Smooth muscle cell (in vitro differentiated cells): ENCODE data around the gene ZFX. TPM values are rescaled to one million over a fixed set of nuclear protein-coding genes. Genes with fewer than 3 reads are reported as not detected.

Source experiments
- DNase-seq: peaks from one replicate; lab custom pipeline; 2025; ENCODE audit not compliant: unreplicated experiment; lab: John Stamatoyannopoulos, UW
- H2AFZ ChIP-seq: fragments of 200-600 bp; sonication (generic); 2 replicates; pipeline ENCODE4 v1.6.0; 2016; ENCODE audit warnings: antibody characterized with exemption, low read depth, mild to moderate bottlenecking
- H3F3A ChIP-seq: fragments of 200-600 bp; sonication (generic); 2 replicates; pipeline ENCODE4 v1.6.0; 2017; ENCODE audit warnings: antibody characterized with exemption, low read depth
- H3K27ac ChIP-seq: fragments of 200-600 bp; sonication (generic); 2 replicates; pipeline ENCODE4 v1.5.1; 2016; ENCODE audit warnings: low read depth, mild to moderate bottlenecking
- H3K27me3 ChIP-seq: fragments of 200-600 bp; sonication (generic); 2 replicates; pipeline ENCODE4 v1.6.1; 2016; ENCODE audit warnings: low read depth, mild to moderate bottlenecking
- H3K36me3 ChIP-seq: fragments of 200-600 bp; sonication (generic); 2 replicates; pipeline ENCODE4 v1.5.1; 2016; ENCODE audit warnings: low read depth
- H3K4me1 ChIP-seq: fragments of 200-600 bp; sonication (generic); 2 replicates; pipeline ENCODE4 v1.5.1; 2016; ENCODE audit warnings: low read depth
- H3K4me2 ChIP-seq: fragments of 200-600 bp; sonication (generic); 2 replicates; pipeline ENCODE4 v1.6.0; 2016; ENCODE audit warnings: mild to moderate bottlenecking
- H3K4me3 ChIP-seq: fragments of 200-600 bp; sonication (generic); 2 replicates; pipeline ENCODE4 v1.5.1; 2016; ENCODE audit warnings: mild to moderate bottlenecking
- H3K79me2 ChIP-seq: fragments of 200-600 bp; sonication (generic); 2 replicates; pipeline ENCODE4 v1.6.0; 2016; ENCODE audit warnings: low read depth, mild to moderate bottlenecking
- H3K9ac ChIP-seq: fragments of 200-600 bp; sonication (generic); 2 replicates; pipeline ENCODE4 v1.6.0; 2016; ENCODE audit warnings: low read depth
- H3K9me3 ChIP-seq: fragments of 200-600 bp; sonication (generic); replicated peaks from 2 replicates; pipeline ENCODE4 v1.5.1; 2016; ENCODE audit warnings: low read depth
- H4K20me1 ChIP-seq: fragments of 200-600 bp; sonication (generic); 2 replicates; pipeline ENCODE4 v1.6.0; 2016; ENCODE audit warnings: low read depth
- whole genome bisulfite sequencing: methylation state at CpG from one replicate; pipeline ENCODE4 v1.1.7; 2016; ENCODE audit warnings: low lambda C conversion rate; 5-methylcytosine and 5-hydroxymethylcytosine counted together
- polyA plus RNA-seq: library from polyadenylated mRNA; unstranded; fragments of >200 nt; fragmentation: Nextera tagmentation; extraction: Ambion mirVana; gene quantifications from 2 replicates; pipeline ENCODE4 v1.2.1, GENCODE V29; 2016
- total RNA-seq: library from RNA; depleted of rRNA; stranded (reverse); fragments of >200 nt; gene quantifications from 2 replicates; pipeline ENCODE4 v1.2.3, GENCODE V29; 2014
- TF ChIP-seq, protein P1 (sequence below): fragments of 200-600 bp; sonication (generic); IDR thresholded peaks from 2 replicates; pipeline ENCODE4 v1.5.1; 2017; ENCODE audit warnings: borderline replicate concordance, mild to moderate bottlenecking, antibody characterized with exemption; ENCODE audit not compliant: insufficient read depth, poor library complexity, severe bottlenecking

ZFX gene
- total and polyA plus RNA-seq, 2 experiments from 2014 or later = 17.1 to 52.9 TPM

DNA sequence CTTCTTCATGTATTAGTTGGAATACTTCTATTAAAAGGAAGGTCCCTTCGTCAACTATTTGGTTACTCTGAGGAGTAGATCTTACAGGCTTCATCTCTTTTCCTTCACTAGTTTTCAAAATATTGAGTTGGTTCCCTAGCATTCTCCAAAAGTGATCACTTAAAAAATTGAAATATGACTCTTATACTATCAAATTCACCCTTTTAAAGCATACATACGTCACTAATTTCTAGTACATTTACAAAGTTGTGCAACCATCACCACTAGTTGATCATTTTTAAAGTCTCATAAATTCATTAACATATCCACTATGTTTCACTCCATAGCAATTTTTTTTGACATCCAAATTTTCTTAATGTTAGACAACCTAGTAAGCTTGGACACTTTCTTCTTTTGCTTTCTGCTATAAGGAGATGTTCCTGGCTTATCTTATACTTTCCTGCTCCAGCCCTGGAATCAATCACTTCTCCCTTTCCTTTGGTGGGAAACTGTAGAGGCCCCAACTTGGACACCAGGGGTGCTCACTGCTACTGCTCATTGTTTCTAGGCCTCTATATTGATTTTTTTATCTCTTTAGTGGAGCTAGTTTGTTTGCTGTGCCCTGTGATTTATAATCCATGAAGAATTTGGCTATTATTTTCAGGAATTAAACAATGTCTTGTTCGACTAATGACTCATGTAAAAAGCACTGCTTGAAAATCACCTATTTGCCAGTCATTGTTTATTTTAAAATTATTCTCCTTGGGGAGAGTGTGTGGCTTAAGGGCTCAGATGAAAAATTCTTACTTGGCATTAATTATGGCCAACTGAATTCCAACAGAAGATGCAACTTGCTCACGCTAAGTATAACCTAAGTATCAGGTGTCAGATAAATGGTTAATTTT lies 4.0 kb upstream of the ZFX start:
- no peak for DNase-seq
- Histone ChIP-seq H3K9me3 (no peaks in the 10 kb centered on the region), H4K20me1 (peaks cover 2% of the 10 kb centered on the region), H3K27ac (peak overlapping the region; percentile 98), H3K36me3 (no peaks in the 10 kb centered on the region), H3K9ac (no peak overlapping the region), H3K27me3 (no peaks in the 10 kb centered on the region), H3K79me2 (peaks cover 2% of the 10 kb centered on the region), H3F3A (peaks cover 31% of the 10 kb centered on the region), H3K4me2 (peak overlapping the region; percentile 75), H2AFZ (peak overlapping the region; percentile 25), H3K4me1 (peaks cover 29% of the 10 kb centered on the region), H3K4me3 (peak overlapping the region; percentile 36)
- TF ChIP-seq, protein P1, sequence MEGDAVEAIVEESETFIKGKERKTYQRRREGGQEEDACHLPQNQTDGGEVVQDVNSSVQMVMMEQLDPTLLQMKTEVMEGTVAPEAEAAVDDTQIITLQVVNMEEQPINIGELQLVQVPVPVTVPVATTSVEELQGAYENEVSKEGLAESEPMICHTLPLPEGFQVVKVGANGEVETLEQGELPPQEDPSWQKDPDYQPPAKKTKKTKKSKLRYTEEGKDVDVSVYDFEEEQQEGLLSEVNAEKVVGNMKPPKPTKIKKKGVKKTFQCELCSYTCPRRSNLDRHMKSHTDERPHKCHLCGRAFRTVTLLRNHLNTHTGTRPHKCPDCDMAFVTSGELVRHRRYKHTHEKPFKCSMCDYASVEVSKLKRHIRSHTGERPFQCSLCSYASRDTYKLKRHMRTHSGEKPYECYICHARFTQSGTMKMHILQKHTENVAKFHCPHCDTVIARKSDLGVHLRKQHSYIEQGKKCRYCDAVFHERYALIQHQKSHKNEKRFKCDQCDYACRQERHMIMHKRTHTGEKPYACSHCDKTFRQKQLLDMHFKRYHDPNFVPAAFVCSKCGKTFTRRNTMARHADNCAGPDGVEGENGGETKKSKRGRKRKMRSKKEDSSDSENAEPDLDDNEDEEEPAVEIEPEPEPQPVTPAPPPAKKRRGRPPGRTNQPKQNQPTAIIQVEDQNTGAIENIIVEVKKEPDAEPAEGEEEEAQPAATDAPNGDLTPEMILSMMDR = no peak
- WGBS = 70% methylated on average over 4 of the region's 4 CpGs

DNA sequence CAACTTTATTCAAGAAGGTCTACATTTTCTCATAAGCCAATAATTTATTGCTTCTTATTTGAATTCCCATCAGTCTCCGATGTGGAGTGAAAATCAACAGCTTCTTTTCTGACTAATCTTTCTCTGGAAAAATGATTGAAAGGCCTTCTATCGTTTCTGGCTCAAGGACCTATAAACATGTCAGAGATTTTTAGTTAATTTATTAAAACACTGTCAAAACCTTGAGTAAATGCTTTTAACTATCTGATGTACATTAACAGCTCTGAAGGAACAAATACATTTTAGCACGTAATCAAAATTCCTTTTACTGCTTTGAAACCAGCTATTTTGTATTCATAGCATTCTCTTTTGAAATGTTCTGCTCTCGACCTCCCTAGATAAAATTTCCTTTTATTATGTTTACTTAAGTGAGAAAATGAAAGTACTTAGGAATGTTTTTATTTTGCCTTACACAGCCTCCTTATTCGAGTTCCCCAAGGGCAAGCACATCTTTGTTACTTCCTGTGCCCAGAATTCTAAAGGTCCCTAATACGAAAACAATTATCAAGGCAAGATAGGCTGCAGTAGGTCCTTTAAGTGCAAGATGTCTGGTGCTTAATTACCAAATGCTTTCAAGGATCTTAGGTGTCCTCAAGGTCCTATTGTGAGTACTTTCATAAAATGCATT lies 3.1 kb upstream of the ZFX start:
- peak overlapping the region; percentile 25 for H2AFZ ChIP-seq
- H3K9me3 ChIP-seq = no peaks in the 10 kb centered on the region
- peak overlapping the region; percentile 48 for H3K9ac ChIP-seq
- H3F3A ChIP-seq = peaks cover 31% of the 10 kb centered on the region
- peak overlapping the region; percentile 75 for H3K4me2 ChIP-seq
- TF ChIP-seq, protein P1 = no peak
- no peaks in the 10 kb centered on the region for H3K27me3 ChIP-seq
- no peaks in the 10 kb centered on the region for H3K36me3 ChIP-seq
- peaks cover 11% of the 10 kb centered on the region for H4K20me1 ChIP-seq
- peaks cover 10% of the 10 kb centered on the region for H3K79me2 ChIP-seq
- peak overlapping the region; percentile 36 for H3K4me3 ChIP-seq
- peaks cover 29% of the 10 kb centered on the region for H3K4me1 ChIP-seq
- H3K27ac ChIP-seq = peak overlapping the region; percentile 98
- no peak for DNase-seq
- WGBS = 18% methylated on average over 6 of the region's 6 CpGs

DNA sequence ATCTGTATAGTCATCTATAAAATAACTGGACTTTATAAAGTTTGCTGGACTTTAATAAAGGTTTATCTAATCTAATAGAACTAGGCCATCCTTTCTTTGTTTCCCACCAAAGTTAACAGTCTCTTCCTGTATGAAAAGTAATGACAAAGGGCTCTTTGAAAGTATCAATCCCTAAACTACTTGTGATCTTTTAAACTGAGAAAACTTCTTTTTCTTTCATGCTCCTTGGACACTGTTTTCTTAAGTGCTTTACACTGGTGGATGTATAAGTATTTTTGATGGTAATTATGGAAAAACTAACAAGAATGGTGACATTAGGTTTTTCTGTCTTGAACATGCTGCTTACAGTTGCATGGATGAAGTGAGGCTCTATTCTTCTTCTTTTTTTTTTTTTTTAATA lies 2.4 kb upstream of the ZFX start:
- peaks cover 18% of the 10 kb centered on the region for H3K79me2 ChIP-seq
- H3K27me3 ChIP-seq = no peaks in the 10 kb centered on the region
- H3K36me3 ChIP-seq = no peaks in the 10 kb centered on the region
- no peak for DNase-seq
- no peaks in the 10 kb centered on the region for H3K9me3 ChIP-seq
- H3K9ac ChIP-seq = no peak overlapping the region
- H4K20me1 ChIP-seq = peaks cover 18% of the 10 kb centered on the region
- peak overlapping the region; percentile 75 for H3K4me2 ChIP-seq
- H3F3A ChIP-seq = peaks cover 32% of the 10 kb centered on the region
- TF ChIP-seq, protein P1 = no peak
- peaks cover 37% of the 10 kb centered on the region for H3K4me1 ChIP-seq
- H2AFZ ChIP-seq = peak overlapping the region; percentile 51
- H3K4me3 ChIP-seq = no peak overlapping the region
- peak overlapping the region; percentile 98 for H3K27ac ChIP-seq
